SKM-1 (cell line): Measurements from ENCODE around the gene SLC27A4.
A peak's percentile ranks its signal among the peaks of the same experiment; 100 is the strongest.

ENCODE experiments used
- DNase-seq: peaks from one replicate; lab custom pipeline; 2025; ENCODE audit not compliant: unreplicated experiment; lab: John Stamatoyannopoulos, UW

SLC27A4 gene

DNA sequence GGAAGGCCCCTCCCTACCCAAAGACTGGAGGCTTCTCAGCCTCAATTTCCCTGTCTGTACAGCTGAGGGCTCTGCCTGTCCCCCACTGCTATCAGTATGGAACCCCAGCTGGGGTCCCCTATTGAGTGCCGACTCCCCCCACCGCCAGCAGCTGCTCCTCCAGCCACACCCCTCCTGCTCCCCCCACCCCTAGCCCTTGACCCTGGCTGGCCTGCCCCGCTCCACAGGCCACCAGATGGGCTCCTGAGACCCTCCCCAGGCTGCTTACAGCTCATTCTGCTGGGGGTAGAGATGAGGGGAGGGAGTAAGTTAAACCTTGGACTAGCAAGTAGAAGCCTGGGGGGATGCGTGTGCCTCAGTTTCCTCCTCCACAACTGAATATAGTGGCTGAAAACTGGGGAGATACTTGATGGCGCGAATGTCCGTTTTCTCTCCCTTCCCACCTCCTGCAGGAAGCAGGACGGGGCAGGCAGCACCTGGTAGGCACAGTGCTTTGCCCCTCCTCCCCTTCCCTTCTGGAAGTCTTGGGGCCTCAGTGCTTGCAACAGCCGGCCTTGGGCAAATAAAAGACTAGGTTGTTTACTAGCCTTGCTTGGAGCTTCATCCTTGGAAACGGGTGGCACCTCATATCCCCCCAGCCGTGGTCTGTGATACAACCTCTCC, 50.0 kb downstream of the SLC27A4 start:
- no peak for DNase-seq

GRCh38 chr9:128390813-128391711, 50.7 kb downstream of the SLC27A4 start:
- no peak for DNase-seq

GRCh38 chr9:128391956-128392301, 51.6 kb downstream of the SLC27A4 start:
- DNase-seq: no peak

GRCh38 chr9:128392302-128393144, 52.2 kb downstream of the SLC27A4 start:
- DNase-seq: no peak

DNA sequence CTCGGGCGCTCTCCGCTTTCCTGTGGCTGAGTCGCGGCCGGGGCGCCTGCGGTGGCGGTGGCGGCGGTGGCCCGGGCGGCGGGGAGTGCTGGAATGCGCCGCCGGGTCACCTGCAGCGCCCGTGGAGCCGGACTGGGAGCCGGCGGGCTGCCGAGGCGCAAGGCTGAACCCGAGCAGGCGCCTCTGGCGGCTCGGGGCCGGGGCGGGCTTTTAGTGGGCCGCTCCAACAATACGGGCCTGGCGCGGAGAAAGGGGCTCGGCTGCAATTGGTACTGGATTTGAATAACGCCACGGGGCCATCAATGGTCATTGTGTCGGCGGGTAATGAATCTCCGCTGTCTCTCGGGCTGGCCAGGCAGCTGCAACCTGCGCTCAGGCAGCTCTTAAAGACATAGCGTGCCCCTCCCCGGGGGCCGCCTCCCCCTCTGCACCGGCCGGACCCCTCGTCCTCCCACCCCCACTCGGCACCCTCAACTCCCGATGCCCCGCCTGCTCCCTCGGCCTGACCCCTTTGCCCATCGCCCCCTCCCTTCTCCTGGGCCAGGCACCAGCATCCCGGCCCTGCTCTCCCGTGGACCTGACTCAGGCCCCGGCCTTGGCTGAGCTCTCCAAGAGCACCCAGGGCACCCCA, 52.9 kb downstream of the SLC27A4 start:
- no peak for DNase-seq

DNA sequence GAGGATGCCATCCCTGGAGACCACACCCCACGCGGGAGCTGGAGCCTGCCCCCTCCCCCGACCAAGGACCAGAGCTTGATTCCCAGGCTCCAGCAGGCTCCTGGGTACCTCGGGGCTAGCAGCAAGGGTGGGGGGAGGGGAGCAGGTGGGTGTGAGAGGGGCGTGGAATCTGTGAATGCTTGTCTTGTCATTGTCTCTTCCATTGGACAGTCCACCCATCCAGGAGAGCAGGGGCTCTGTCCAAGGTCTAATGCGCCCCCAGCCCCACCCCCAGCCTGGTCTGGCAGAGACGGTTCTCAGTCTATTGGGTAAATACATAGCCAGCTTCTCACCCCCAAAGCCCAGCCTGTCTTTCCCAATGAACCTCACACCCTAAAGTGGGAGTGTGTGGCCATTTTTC, 53.6 kb downstream of the SLC27A4 start:
- no peak for DNase-seq

DNA sequence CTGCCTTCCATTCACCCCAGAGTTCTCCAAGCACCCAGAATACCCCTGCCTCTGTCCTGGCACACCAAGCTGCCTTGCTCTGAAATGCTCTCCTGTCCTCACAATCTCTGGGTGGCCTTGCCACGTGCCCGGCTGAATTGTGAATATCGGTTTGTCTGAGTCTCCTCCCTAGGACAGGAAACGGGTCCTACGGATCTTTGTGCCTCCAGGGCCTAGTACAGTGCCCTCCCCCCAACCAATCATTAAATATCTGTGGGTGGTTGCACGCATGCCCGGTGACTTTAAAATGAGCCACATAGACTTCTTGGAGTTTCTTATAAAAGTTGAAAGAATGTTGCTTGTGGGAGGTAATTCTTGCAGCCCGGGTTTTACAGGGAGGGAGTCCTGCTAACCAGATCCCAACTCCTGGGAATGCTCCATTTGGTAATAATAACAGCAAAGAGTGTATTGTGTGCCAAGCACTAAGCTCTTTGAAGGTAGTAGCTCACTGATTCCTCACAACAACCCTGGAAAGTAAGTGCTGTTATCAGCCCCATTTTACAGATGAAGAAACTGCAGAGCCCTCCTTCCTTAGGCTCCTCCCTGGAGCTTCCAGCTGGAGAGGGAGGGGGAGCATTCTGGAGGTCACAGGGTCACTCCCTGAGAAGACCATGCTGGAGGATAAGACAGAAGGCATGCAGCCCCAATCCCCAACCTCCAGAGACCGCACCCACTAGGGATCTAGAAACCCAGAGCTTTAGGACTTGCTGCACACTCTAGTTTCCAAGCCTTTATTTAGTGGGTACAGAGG, 54.2 kb downstream of the SLC27A4 start:
- no peak for DNase-seq

- peak; percentile 80 for DNase-seq
Observed at GRCh38 chr9:128396970-128397613, 56.8 kb downstream of the SLC27A4 start.

GRCh38 chr9:128397831-128398230, 57.5 kb downstream of the SLC27A4 start:
- DNase-seq: no peak

GRCh38 chr9:128399861-128400260, 59.5 kb downstream of the SLC27A4 start:
- no peak for DNase-seq

GRCh38 chr9:128404560-128404959, 64.2 kb downstream of the SLC27A4 start:
- no peak for DNase-seq

- no peak for DNase-seq
Observed at GRCh38 chr9:128405077-128405779, 64.9 kb downstream of the SLC27A4 start.

GRCh38 chr9:128405780-128406171, 65.4 kb downstream of the SLC27A4 start:
- no peak for DNase-seq

GRCh38 chr9:128406848-128407391, 66.6 kb downstream of the SLC27A4 start:
- no peak for DNase-seq

GRCh38 chr9:128408963-128409431, 68.7 kb downstream of the SLC27A4 start:
- DNase-seq: no peak

- DNase-seq: no peak
Observed at GRCh38 chr9:128409450-128409849, 69.1 kb downstream of the SLC27A4 start.

DNA sequence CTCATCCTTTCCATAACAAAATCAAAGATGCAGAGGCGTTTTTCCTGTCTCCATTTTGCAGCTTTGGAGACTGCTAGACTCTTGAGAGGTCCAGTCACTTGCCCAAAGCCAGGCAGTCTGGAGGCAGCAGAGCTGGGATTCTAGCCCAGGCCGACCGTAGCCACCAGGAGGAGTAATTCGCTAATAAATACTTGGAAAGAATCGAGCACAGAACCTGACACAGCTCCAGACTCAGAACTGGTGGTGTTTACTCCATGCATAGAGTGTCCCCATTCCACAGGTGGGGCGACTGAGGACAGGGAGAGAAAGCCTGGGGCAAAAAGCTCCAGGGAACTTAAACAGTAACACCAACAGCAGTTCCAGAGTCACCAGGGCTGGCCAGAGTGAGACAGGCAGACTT, 69.7 kb downstream of the SLC27A4 start:
- no peak for DNase-seq
